ACHN (cell line): ENCODE measurements around the gene ZNF410.
A peak's percentile ranks its signal among the peaks of the same experiment; 100 is the strongest.
"Not testable (repeated sequence)": the region's sequence is repeated elsewhere in the genome, so short reads cannot be mapped to it uniquely, and the experiment has no call there.

Source experiments
- DNase-seq: peaks from one replicate; pipeline ENCODE4 v3.0.0-alpha.2; 2015
- in situ Hi-C: cut with HindIII; loops from 2 replicates; pipeline ENCODE4 v1.10.0; 2017; ENCODE audit warnings: low sequenced_read_pairs, low pct_ligation_motif_present, low pct_unique_long_range_greater_than_20kb

The ZNF410 gene

DNA sequence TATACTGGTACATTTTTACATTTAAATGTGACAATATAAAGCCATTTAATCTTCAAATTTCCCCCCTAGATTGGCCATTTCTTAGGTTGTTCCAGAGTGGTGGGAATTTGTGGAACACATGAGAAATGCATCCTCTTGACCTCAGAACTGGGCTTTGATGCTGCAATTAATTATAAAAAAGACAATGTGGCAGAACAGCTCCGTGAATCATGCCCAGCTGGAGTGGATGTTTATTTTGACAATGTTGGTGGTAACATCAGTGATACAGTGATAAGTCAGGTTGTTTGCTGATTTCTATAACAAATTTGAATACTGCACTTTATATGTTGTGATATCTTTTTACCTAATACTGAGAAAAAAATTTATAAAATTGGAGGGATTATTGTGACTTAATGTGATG is 7.6 kb upstream of the ZNF410 start:
- no peak for DNase-seq
- in situ Hi-C loops = no loop called here

DNA sequence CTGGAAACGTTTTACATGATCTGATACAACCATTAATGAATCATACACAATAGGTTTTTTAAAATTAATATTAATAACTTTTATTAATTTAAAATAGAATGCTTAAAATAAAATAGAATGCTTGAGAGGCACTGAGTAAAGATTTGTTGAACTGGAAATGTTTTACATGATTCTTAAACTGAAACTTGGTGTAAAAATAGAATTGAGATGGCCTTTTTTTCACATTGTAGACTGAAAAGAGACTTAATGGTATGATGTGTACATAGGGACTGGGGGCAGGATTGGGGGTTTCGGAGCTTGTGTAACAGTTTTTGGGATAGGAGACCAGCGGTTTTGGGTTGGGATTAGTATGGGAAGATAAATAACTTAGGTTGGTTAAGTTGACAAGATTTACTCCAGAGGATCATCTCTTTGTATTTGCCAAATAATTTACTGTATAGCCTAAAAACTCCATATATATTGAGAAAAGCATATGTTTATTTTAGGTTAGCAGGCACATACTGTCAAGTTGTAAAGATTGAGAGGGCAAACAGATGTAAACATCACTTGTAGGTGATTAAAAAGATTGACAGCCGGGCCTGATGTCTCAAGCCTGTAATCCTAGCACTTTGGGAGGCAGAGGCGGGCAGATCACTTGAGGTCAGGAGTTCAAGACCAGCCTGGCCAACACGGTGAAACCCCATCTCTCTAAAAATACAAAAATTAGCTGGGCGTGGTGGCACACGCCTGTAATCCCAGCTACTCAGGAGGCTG is 2.0 kb upstream of the ZNF410 start:
- in situ Hi-C loops = no loop called here
- DNase-seq = no peak

DNA sequence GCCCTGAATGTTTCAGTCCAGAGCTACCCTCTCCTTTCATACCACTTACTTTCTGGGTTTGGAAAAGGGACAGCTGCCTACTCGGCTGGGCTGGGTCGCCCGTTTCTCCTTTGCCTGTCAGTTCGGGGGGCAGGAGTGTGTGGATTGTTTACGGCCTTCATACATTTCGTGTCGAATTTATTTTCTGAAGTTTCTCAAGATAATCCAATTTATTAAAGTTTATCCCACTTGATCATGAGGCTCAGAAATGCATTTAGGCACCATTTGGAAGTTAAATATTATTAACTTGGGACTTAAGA is 608 bp downstream of the ZNF410 start:
- in situ Hi-C loops = no loop called here
- DNase-seq = no peak

DNA sequence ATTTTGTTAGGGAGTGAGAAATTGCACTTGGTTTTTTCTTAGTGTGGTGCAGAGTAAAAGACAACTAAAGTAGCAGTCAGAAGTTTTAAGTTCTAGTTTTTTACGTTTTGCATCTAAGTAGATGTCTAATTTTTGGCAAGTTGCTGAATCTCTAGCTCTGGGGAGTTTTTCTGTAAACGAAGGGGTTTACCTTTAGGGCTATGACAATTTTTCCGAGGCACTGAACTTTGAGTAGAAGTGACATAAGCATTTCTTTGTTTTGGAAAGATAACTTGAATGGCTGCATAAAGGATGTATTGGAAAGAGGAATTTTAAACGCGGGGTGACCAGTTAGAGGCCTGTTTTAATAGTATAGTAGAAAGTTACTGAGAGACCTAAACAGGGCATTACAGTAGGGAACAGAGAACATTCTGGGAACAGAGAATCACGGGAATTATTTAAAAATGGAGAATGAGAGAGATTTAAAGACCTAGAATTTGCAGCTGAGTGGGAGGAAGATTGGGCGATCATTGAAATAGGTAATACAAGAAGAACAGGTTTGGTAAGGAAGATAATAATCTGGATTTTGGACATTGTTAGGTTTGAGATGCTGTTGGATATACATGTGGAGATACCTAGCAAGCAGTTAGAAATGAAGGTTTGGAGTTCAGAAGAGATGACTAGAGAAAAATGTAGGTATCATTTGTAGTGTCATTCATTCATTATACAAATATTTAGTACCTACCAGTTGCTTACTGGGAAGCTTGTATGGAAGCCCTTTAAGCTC is 1.2 kb downstream of the ZNF410 start:
- peak; percentile 4 for DNase-seq
- in situ Hi-C loops = no loop called here

DNA sequence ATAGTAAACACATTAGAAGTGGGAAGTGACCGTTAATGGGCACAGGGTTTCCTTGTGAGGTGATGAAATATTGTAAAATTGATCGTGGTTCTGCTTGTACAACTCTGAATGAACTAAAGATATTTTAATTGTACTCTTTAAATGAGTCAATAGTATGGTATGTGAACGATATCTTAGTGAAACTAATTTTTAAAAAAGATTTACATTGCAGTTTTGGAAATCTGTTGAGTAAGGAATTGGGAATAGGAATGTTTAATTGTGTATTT is 1.7 kb downstream of the ZNF410 start:
- in situ Hi-C loops = no loop called here
- no peak for DNase-seq

DNA sequence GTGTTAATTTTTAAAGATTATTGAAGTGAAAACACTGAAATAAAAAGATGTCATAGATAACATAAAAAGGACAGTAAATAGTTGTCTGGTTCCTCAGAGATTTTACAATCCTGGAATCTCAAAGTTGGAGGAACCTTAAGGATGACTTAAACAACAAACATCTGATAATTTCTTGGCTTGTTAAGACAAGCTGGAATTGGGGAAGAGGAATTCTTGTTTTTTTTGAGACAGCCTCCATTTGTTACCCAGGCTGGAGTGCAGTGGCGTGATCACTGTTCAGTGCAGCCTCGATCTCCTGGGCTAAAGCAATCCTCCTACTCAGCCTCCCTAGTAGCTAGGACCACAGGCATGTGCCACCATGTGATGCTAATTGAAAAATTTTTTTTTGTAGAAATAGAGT is 2.3 kb downstream of the ZNF410 start:
- DNase-seq = no peak
- in situ Hi-C loops = no loop called here

DNA sequence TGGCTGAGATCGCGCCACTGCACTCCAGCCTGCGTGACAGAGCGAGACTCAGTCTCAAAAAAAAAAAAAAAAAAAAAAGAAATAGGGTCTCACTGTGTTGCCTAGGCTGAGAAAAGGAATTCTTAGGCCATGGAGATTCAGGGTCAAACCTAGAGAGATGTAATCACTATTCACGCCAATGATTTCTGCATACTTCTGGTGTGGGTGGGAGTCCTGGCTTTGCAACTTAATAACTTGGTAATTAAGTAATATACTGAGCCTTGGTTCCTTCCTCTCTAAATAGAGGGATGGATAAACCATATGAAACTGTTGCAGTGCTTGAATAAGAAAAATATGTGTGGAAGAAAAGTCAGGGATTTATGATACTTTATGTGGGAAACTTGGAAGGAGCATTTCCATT is 2.7 kb downstream of the ZNF410 start:
- DNase-seq = no peak
- in situ Hi-C loops = no loop called here

DNA sequence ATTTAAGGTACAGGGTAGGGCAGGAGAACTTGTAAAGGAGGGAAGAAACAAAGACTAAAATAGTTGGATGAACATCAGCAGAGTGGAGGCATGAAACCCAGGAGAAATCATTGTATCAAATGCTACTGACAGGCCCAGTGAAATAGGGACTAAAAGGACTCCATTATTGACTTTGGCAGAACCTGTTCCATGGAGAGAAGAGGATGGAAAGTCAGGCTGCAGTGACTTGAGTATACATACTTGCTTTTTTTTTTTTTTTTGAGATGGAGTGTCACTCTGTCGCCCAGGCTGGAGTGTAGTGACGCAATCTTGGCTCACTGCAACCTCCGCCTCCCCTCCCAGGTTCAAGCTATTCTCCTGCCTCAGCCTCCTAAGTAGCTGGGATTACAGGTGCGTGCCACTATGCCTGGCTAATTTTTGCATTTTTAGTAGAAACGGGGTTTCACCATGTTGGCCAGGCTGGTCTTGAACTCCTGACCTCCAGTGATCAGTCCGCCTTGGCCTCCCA is 7.6 kb downstream of the ZNF410 start:
- DNase-seq = not testable (repeated sequence)

DNA sequence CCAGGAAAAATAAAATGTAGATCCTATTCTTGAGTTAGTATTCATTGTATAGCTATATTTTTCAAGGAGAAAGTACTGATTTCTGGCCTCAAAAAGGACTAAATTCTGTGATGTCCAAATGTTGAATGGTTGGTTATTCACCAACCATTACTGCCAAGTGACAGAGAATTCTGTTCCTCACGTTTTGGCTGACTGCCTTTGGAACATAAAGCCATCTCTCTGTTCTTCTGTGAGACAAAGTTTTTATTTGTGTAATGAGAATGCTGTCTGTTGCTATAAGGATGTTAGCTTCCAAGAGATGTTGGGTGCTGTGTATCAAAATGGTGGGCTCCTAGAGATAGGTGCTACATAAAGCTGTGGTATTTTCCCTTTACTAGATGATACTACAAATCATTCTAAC is 9.3 kb downstream of the ZNF410 start:
- no peak for DNase-seq
- in situ Hi-C loops = no loop called here

More for the DNA sequence above, 7.6 kb downstream of the ZNF410 start:
- in situ Hi-C loops = not testable (repeated sequence)

DNA sequence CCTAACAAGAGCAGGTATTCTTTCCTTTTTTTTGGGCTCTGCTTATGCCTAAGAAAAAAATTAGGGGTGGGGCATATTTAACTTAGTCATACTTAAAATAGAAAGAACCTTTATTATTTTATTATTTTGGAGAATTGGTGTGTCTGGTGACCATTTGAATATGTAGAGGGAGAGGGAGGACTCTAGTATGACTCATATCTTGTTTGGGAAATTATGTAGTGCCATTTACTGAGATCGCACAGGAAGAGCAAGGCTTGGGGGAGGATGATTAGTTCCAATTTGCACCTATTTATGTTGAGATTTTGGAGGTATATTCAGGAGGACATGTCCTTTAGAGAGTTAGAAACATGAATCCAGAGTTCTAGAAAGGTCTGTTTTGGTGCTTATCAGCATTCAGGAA is 9.9 kb downstream of the ZNF410 start:
- no peak for DNase-seq
- in situ Hi-C loops = no loop called here

DNA sequence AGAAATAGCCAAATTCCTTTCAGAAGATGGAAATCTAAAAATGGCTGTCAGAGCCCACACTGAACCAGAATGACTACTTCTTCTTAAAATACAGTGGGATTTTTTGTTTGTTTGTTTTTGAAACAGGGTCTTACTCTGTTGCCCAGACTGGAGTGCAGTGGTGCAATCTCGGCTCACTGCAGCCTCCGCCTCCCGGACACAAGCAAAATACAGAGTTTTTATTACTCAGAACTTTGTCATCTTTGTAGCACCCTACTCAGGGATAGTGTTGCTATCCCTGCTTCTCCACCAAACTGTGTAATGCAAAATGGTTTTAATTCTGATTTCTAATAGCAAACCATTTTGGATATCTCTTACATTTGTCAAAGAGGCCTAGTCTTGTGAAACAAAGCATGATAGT is 16.4 kb downstream of the ZNF410 start:
- in situ Hi-C loops = no loop called here
- DNase-seq = no peak

DNA sequence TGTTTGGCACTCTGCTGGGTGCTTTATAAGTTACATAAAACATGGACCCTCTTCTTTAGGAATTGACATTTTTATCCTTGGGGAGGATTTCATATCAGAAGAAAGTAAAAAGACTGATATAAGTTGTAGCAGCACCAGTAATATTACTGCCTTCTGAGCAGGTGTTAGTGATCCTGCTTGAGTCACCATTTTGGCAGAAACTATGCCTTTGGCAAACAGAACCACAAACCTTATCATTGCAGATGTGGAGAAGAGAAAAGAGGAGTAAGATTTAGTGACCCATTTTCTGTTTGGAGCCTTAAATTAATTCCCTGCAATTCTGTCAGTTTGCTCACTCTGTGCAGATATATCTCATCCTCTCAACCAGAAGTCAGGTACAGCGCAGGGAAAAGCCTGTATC is 23.0 kb downstream of the ZNF410 start:
- in situ Hi-C loops = no loop called here
- no peak for DNase-seq

DNA sequence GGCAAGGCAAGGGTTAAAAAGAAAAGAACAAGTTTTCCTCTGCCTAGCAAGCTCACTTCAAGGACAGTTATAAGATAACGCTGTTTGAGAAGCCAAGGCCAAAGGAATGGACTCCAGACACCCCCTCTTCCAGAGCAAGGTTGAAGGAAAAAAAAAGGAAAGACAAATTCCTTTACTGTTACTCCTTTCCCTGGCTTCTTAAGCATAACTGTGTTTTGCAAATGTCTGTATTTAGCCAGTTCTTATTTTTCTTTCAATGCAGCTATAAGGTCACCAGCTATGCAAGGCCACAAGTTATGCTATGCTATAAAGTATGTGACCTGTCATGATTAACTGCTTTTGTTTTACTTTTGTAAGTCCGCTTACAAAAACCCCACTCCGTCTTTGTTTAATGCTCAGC is 26.6 kb downstream of the ZNF410 start:
- in situ Hi-C loops = no loop called here
- DNase-seq = no peak

DNA sequence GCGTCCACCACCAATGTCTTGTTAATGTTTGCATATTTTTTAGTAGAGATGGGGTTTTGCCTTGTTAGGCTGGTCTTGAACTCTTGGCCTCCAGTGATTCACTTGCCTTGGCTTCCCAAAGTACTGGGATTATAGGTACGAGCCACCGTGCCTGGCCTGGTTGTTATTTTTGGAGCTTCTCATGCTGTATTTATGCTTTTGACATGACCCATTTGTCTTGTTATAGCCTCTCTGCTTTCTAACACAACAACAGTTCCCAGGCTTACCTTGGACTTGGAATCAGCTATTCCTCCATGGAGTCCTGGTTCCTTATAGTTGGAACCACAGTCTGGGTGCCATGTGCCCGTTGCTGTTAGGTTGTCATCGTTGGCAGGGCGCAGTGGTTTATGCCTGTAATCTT is 29.7 kb downstream of the ZNF410 start:
- no peak for DNase-seq
- in situ Hi-C loops = no loop called here

DNA sequence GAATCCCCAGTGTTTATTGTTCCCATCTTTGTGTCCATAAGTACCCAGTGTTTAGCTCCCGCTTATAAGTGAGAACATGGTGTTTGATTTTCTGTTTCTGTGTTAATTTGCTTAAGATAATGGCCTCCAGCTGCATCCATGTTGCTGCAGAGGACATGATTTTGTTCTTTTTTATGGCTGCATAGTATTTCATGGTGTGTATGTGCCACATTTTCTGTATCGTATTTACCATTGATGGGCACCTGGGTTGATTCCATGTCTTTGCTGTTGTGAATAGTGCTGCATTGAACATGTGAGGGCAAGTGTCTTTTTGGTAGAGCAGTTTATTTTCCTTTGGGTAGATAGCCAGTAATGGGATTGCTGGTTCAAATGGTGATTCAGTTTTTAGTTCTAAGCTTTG is 32.8 kb downstream of the ZNF410 start:
- DNase-seq, in situ Hi-C loops: not testable (repeated sequence)

DNA sequence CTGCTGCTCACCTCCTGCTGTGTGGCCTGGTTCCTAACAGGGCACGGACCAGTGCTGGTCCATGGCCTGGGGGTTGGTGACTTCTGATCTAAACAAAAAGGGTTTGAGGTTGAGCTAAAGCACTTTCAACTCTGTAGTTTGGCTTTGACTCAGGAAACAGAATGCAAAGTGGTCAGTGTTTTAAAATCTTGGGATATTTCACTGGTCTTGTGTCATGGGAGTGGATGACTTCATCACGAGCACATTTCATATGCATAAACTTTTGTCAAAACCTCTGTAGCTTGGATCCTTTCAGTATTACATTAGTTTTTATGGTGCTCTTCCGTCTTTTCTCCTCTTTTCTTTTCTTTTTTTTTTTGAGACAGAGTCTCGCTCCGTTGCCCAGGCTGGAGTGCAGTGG is 37.7 kb downstream of the ZNF410 start:
- DNase-seq = no peak
- in situ Hi-C loops = no loop called here

DNA sequence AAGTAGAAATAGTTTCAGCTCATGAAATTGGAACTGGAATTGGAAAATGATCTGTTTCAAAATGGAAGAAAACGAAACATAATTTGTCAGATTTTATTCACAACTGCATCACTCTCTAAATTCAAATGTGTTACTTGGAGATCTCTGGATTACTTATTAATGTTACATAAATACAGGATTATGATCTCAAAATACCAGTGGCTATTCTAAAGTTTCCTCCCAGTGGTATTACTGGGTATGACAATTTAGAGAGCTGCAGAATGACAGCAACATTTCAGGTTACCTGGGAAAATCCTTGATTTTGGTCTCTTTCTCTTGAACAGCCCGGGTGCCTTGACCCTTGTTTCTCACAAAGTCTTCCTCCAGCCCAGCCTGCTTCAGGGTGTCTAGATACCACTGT is 49.0 kb downstream of the ZNF410 start:
- DNase-seq = peak; percentile 40
- in situ Hi-C loops = no loop called here

DNA sequence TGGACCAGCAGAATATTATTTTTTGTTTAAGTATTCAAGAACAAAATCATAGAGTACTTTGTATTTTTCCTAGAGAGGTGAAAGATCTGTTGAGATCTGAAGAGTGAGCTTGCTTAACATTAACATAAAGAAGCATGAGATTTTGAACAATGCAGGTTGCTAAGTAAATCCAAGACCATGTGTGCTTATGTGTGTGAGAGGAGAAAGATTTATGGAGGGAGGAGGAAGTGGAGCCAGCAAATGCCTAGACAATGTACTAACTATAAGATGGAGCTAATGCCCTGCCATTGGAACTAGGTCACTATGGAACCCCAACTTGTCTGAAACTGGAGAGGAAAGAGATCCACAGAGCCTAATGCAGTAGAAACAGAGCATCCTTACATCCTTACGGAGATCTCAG is 49.9 kb downstream of the ZNF410 start:
- DNase-seq = no peak
- in situ Hi-C loops = no loop called here

DNA sequence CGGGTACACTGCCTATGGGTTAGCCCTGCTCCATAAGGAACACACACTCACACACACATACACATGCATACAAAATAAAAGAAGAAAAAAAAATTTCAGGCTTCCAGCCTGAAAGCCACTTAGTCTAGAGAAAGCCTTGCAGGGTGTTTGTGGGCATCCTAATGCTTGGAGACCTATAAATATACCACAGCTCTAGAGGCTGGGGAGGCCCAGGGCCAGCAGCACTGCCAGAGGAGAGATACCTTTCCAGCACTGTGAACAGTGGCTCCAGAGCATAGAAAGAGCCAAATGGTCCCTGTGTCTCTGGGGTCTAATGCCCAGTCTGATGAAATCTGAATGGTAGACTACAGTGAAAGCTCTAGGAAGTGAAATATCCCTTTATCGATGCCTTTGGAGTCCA is 50.4 kb downstream of the ZNF410 start:
- in situ Hi-C loops = no loop called here

DNA sequence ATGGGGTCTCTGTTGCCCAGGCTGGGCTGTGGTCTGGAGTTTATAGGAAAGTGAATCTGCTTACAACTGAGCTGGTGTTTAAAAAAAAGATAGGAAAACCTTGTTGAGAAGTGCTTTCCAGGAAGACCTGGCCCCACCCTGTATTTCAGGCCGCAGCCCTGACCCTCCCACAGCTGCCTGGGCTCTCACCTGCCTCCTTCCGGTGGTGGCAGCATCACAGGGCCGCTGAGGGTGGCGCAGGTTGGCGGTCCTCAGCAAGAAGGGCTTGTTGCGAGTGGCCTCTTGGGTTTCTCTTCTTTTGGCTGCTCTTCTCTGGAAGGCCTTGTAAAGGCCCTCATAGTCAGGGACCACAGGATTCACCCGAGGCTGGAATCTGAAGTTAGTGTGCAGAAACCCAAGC is 55.5 kb downstream of the ZNF410 start:
- DNase-seq = no peak
- in situ Hi-C loops = no loop called here

More for the DNA sequence above, 50.4 kb downstream of the ZNF410 start:
- DNase-seq = no peak
